Stimulated activated naive B cell treated with anti-CD40 and anti-IgM and Interleukin-4, amounts not matched to agents 10 μg/mL and 1 μg/mL and 100 μg/mL, for 72 hours (primary cell): ENCODE results near the gene PTPN5.
"Not testable (repeated sequence)": the region's sequence is repeated elsewhere in the genome, so short reads cannot be mapped to it uniquely, and the experiment has no call there.

Experiments
- ATAC-seq, 2 donors: fragments of 150-1000 bp; cut with Tn5 transposase; replicated peaks; 2 replicates each; pipeline ENCODE4 v1.10.0; 2021; ENCODE audit warnings: moderate library complexity in 1 of 2
- DNase-seq: peaks from one replicate; pipeline ENCODE4 v3.0.0; 2021
- H3K27ac Mint-ChIP-seq: one replicate; pipeline ENCODE4 v1.8.0; 2022; ENCODE audit warnings: mild to moderate bottlenecking, mixed read lengths
- H3K27me3 Mint-ChIP-seq, 2 donors: one replicate each; pipeline ENCODE4 v1.8.0; 2022; ENCODE audit warnings: mixed read lengths in 2 of 2
- H3K36me3 Mint-ChIP-seq, 2 donors: one replicate each; pipeline ENCODE4 v1.8.0; 2022; ENCODE audit warnings: mixed read lengths in 2 of 2, mild to moderate bottlenecking in 1 of 2
- H3K4me1 Mint-ChIP-seq, 2 donors: one replicate each; pipeline ENCODE4 v1.8.0; 2022; ENCODE audit warnings: mixed read lengths in 2 of 2, mild to moderate bottlenecking in 1 of 2
- H3K4me3 Mint-ChIP-seq, 2 donors: one replicate each; pipeline ENCODE4 v1.8.0; 2022; ENCODE audit warnings: mild to moderate bottlenecking in 2 of 2, mixed read lengths in 2 of 2, moderate library complexity in 1 of 2
- H3K9me3 Mint-ChIP-seq, 2 donors: one replicate each; pipeline ENCODE4 v1.8.0; 2022; ENCODE audit warnings: mixed read lengths in 2 of 2, mild to moderate bottlenecking in 1 of 2

PTPN5 gene

DNA sequence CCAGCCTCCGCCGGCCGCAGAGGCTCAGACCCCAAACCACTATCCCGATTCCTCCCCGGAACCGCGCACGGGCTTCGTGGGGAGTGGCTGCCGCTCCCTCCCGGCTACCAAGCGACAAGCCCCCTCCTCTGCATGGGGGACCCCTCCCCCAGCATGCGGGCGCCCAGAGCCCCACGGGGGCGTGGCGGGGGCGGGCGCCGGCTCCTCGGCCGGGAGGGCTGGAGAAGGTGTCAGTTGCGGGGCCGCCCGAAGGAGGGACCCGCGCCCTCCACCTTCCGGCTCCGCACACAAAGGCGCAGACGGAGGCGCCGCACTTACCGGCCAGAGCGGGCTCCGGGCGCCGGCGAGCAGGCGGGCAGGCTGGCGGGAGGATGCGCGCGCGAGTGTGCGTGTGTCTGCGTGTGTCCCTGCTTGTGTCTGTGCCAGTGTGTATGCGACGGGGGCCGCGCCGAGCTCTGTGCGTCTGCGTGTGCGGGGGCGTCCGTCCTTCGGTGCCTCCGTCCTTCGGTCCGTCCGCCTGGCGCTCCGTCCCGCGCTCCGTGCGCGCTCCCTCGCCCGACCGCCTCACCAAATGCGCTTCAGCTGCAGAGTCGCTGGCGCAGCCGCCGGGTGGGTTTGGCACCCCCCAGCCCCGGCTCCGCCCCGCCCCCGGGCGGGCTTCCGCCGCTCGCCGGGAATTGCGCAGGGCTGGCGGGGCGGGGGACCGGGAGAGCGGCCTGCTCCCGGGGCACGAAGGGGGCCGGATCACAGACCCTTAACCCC is at the start of gene PTPN5:
TSS of gene PTPN5 (minus strand) at position 592 of the 762 bp plus-strand sequence. CDS start 19,840 bp downstream, outside the sequence.
- DNase-seq = no peak
- H3K36me3 Mint-ChIP-seq = no peaks in the 10 kb centered on the region
- H3K27ac Mint-ChIP-seq = no peak within 1 kb of the TSS
- ATAC-seq = no peak
- H3K9me3 Mint-ChIP-seq = no peaks in the 10 kb centered on the region
- H3K4me3 Mint-ChIP-seq = peak within 1 kb of the TSS; percentile 6 to 29
- H3K4me1 Mint-ChIP-seq = peaks cover 6 to 11% of the 10 kb centered on the region in 2 donors
- peaks cover 47 to 64% of the 10 kb centered on the region in 2 donors for H3K27me3 Mint-ChIP-seq

GRCh38 chr11:18836417-18836816 is 44.8 kb upstream of the PTPN5 start:
- H3K4me3 Mint-ChIP-seq = no peak overlapping the region
- no peak overlapping the region for H3K27ac Mint-ChIP-seq
- ATAC-seq = no peak

DNA sequence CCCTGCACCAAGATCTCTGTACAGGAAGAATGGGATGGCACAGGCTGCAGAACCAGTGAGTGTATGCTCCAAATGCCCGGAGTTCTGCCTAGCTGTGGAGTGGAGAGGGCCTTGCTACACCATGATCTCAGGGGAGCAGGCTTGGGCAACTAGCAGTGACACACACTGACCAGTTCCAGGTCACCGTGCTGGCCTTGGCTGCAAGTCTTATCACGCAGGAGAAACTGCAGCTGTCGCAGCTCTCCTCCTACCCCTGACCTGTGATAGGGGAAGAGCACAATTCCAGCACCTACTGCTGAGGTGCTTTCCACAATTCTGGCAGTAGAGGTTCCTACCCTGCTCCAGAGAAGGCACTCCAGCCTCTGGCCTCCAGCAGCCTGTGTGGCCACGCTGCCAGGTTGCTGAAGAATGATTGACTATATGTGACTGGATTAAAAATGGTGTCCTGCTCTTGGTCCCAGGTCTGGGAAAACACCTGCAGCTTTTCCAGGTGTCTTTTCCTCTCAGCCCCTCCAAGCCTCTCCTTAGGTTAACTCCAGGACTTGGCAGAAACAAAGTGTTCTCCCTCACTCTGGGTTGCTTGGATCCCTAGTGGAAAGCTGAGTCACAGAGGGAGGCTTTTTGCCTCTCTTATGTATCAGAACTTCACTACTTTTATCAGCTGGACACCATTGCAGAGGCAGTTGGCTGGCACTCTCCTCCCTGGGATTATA is 43.3 kb upstream of the PTPN5 start:
- ATAC-seq (no peak), DNase-seq (no peak)
- peaks cover 9 to 24% of the 10 kb centered on the region in 2 donors for H3K9me3 Mint-ChIP-seq
- H3K27me3 Mint-ChIP-seq = peaks cover 56 to 59% of the 10 kb centered on the region in 2 donors
- H3K4me3 Mint-ChIP-seq = no peak overlapping the region
- H3K4me1 Mint-ChIP-seq = no peaks in the 10 kb centered on the region
- no peak overlapping the region for H3K27ac Mint-ChIP-seq
- H3K36me3 Mint-ChIP-seq = no peaks in the 10 kb centered on the region

More at GRCh38 chr11:18836417-18836816, 44.8 kb upstream of the PTPN5 start:
- H3K9me3 Mint-ChIP-seq = peaks cover 18 to 35% of the 10 kb centered on the region in 2 donors
- DNase-seq = no peak
- peaks cover 57 to 67% of the 10 kb centered on the region in 2 donors for H3K27me3 Mint-ChIP-seq
- no peaks in the 10 kb centered on the region for H3K4me1 Mint-ChIP-seq
- H3K36me3 Mint-ChIP-seq = no peaks in the 10 kb centered on the region

- not testable (repeated sequence) for DNase-seq
Observed at GRCh38 chr11:18820160-18820559, 28.6 kb upstream of the PTPN5 start.

DNA sequence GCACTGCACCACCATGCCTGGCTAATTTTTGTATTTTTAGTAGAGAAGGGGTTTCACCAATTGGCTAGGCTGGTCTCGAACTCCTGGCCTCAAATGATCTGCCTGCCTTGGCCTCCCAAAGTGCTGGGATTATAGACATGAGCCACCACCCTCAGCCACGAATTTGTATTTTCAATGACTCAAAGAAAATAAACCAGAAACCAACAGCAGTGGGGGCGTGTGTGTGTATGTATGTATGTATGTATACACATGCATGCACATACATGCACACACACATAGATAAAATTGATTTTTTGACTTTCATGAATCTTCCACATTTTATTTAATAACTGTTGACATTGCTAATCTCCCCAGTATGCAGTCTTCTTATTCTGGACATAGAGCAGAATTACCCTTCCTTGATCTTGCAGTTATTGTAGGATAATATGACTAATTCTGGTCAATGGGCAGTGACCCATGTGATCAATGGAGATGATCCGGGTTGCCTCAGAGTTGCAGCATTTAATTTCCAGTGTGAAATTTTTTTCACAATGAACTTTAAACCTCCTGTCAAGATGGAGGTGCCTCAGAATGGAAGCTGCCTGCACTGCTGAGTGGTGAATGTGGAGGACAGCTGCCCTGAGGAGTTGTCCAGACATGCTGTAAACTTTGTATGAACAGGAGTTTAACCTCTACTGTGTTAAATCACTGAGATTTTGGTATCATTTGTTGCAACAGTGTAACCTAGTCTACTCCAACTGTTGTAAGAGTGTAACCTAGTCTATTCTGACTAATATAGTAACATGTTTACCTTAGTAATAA is 12.8 kb upstream of the PTPN5 start:
- ATAC-seq (no peak), DNase-seq (no peak)
- Mint-ChIP-seq H3K4me1 (no peaks in the 10 kb centered on the region), H3K27ac (no peak overlapping the region), H3K9me3 (no peaks in the 10 kb centered on the region), H3K27me3 (peaks cover 27 to 28% of the 10 kb centered on the region in 2 donors), H3K4me3 (no peak overlapping the region), H3K36me3 (no peaks in the 10 kb centered on the region)

More at GRCh38 chr11:18820160-18820559, 28.6 kb upstream of the PTPN5 start:
- peaks cover 7 to 11% of the 10 kb centered on the region in 2 donors for H3K4me1 Mint-ChIP-seq
- H3K27ac Mint-ChIP-seq, H3K9me3 Mint-ChIP-seq, H3K27me3 Mint-ChIP-seq, ATAC-seq, H3K4me3 Mint-ChIP-seq, H3K36me3 Mint-ChIP-seq: not testable (repeated sequence)

DNA sequence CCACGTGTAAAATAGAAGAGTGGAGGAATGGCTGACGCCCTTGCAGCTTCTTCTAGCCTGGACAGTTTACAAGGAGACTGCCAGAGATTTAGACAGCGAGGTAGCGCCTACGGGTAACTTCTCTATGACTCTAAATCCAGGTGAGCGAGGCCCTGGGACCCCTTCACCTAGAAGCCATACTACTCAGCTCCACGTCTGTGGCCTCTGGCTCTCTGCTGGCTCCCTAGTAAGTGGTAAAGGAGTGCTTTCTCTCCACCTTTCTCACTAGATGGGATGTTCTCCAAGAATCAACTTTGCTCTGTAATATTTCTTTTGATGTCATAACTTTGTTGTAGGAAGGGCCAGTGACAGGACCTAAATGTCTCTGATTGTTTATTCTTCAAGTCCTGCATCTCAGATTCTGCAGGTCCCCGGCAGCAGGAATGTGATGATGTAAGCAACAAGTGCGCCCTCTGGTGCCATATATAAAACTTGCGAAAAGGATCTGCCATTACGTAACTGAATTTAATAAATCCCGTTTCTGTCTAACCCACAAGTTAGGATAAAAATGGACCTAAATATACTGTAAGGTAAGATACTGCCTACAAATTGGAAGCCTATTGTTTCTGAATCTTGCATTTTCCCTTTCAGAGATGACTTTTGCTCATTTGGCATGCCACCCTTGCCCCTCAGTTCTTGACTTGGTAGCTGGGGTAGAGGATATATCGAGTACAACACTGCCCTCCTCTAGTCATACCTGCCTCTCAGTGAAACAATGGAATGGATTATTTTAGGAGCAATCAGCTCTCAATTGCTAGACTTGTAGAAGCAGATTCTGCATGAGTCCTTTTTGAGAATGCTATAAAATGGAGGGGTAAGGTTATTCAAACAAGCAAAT is 11.0 kb upstream of the PTPN5 start:
- ATAC-seq (peak; percentile 39 to 42), DNase-seq (peak; percentile 6)
- no peak overlapping the region for H3K27ac Mint-ChIP-seq
- H3K4me1 Mint-ChIP-seq = no peaks in the 10 kb centered on the region
- peaks cover 24 to 29% of the 10 kb centered on the region in 2 donors for H3K27me3 Mint-ChIP-seq
- no peaks in the 10 kb centered on the region for H3K9me3 Mint-ChIP-seq
- no peak overlapping the region for H3K4me3 Mint-ChIP-seq
- no peaks in the 10 kb centered on the region for H3K36me3 Mint-ChIP-seq

DNA sequence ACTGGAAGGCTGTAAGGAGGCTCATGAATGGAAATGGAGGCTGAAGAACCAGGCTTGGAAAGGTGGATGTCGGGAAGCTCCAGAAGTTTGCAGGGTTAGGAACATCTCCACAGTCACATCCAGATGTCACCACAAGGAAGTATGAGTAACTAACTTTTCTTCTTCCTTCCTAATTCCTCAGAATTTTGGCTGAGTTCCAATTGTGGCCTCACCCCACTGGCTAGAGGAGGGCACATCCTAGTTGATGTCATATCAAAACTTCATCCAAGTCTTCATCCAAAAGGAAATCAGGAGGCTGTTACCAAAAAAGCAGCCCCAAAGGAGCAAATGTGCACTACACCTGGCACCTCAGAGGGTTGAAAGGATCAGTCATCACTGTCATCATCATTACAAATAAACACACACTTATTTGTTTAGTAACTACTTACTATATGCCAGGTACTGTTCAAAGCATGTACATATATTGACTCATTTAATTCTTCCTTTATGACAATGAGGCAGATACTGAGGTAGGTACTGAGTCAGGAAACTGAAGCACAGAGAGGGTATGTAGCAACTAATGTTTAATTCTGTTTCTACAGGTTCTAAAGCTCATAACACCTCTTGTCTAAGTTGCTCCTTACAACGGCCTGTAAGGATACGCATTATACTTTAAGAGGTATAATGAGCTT is 7.3 kb upstream of the PTPN5 start:
- Mint-ChIP-seq H3K27ac (no peak overlapping the region), H3K9me3 (no peaks in the 10 kb centered on the region), H3K4me3 (no peak overlapping the region), H3K36me3 (no peaks in the 10 kb centered on the region), H3K27me3 (peaks cover 35 to 40% of the 10 kb centered on the region in 2 donors), H3K4me1 (no peaks in the 10 kb centered on the region)
- DNase-seq (no peak), ATAC-seq (no peak)

GRCh38 chr11:18794956-18795355 is 3.4 kb upstream of the PTPN5 start:
- Mint-ChIP-seq H3K9me3 (no peaks in the 10 kb centered on the region), H3K27ac (no peak overlapping the region), H3K4me1 (peaks cover 6 to 11% of the 10 kb centered on the region in 2 donors), H3K36me3 (no peaks in the 10 kb centered on the region), H3K4me3 (no peak overlapping the region), H3K27me3 (peaks cover 52 to 60% of the 10 kb centered on the region in 2 donors)
- ATAC-seq (no peak), DNase-seq (no peak)

DNA sequence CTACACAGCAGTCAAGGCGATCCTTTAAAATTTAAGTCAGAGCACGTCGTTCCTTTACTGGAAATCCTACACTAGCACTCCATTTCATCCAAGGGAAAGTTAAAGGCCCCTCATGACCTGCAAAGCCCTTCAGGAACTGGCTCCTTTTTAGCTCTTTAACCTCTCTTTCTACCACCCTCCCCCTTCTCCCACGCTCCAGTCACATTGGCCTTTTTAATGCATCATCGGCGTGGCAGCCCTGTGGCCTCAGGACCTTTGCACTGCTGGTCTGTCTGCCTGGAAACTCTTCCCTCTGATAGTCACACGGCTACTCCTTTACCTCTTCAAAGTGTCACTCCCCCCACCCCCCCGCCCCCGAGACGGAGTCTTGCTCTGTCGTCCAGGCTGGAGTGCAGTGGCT is 1.2 kb upstream of the PTPN5 start:
- Mint-ChIP-seq H3K27ac (no peak overlapping the region), H3K9me3 (no peaks in the 10 kb centered on the region), H3K4me1 (peaks cover 6 to 11% of the 10 kb centered on the region in 2 donors), H3K4me3 (no peak overlapping the region), H3K27me3 (peaks cover 56 to 74% of the 10 kb centered on the region in 2 donors), H3K36me3 (no peaks in the 10 kb centered on the region)
- DNase-seq = no peak
- ATAC-seq = no peak

DNA sequence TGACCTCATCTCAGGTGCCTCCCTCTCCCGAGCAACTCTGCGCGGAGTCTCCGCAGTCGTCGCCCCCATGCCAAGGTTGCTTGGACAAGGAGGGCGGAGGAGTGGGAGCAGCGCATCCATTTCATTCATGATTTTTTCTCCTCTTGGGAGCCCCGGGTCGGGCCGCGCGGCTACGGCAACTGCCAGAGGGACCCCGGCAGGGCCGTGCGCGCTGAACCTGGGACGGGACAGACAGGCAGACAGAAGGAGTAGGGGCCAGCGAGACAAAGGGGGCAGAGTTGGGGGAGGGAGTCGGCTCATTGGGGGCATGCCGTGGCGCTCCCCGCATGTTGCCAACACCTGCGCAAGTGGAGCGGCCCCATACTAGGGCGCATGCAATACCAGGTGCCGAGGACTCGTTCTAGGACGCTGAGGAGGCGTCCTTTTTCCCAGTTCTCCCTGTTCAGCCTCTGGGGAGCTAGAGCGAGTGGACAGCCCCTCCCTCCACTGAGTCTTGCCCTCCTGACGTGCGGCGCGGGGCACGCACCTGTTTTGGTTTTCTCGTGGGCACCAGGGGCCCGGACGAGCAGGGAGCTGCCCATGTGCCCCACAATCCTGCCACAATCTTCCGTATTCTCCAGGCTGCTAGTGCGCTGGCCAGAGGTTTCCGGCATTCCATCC is 501 bp upstream of the PTPN5 start:
- ATAC-seq (no peak), DNase-seq (no peak)
- Mint-ChIP-seq H3K27ac (no peak overlapping the region), H3K4me3 (peak overlapping the region; percentile 6 to 29), H3K27me3 (peaks cover 52 to 67% of the 10 kb centered on the region in 2 donors), H3K36me3 (no peaks in the 10 kb centered on the region), H3K9me3 (no peaks in the 10 kb centered on the region), H3K4me1 (peaks cover 6 to 11% of the 10 kb centered on the region in 2 donors)

DNA sequence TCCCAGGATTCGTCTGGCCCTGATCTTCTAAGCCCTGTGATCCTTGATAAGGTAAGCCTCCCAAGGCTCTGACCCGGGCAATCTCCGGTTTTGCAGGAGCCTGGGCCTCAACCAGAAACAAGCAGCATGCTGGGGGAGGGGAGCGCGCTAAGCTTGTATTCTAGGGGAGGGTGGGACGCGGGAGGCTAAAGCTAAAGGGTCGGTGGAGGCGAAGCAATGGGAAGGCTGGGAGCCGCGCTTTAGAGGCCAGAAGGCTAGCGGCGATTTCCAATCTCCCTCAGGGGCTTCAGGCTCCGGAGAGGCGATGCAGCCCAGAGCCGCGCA is 753 bp downstream of the PTPN5 start:
- ATAC-seq (no peak), DNase-seq (no peak)
- Mint-ChIP-seq H3K9me3 (no peaks in the 10 kb centered on the region), H3K27me3 (peaks cover 46 to 64% of the 10 kb centered on the region in 2 donors), H3K4me1 (peaks cover 6 to 11% of the 10 kb centered on the region in 2 donors), H3K36me3 (no peaks in the 10 kb centered on the region), H3K27ac (no peak overlapping the region), H3K4me3 (no peak overlapping the region)

GRCh38 chr11:18789942-18790341 is 1.7 kb downstream of the PTPN5 start:
- DNase-seq = no peak
- no peaks in the 10 kb centered on the region for H3K9me3 Mint-ChIP-seq

GRCh38 chr11:18785411-18785810 is 6.2 kb downstream of the PTPN5 start:
- H3K27ac Mint-ChIP-seq = no peak overlapping the region
- no peaks in the 10 kb centered on the region for H3K4me1 Mint-ChIP-seq
- no peak overlapping the region for H3K4me3 Mint-ChIP-seq
- no peaks in the 10 kb centered on the region for H3K36me3 Mint-ChIP-seq
- DNase-seq (no peak), ATAC-seq (no peak)
- H3K27me3 Mint-ChIP-seq = peaks cover 19 to 22% of the 10 kb centered on the region in 2 donors
- H3K9me3 Mint-ChIP-seq = no peaks in the 10 kb centered on the region

More at GRCh38 chr11:18789942-18790341, 1.7 kb downstream of the PTPN5 start:
- Mint-ChIP-seq H3K4me1 (peaks cover 6 to 11% of the 10 kb centered on the region in 2 donors), H3K27ac (no peak overlapping the region), H3K27me3 (peaks cover 42 to 59% of the 10 kb centered on the region in 2 donors), H3K36me3 (no peaks in the 10 kb centered on the region), H3K4me3 (no peak overlapping the region)
- ATAC-seq = no peak
